Ovary (tissue), 3 donors: ENCODE data around the gene AGL.

ENCODE experiments used
- CTCF ChIP-seq, 3 donors: fragments of 450-650 bp in 2 of 3; fragments of 200-600 bp in 1 of 3; IDR thresholded peaks; one replicate each; pipeline versions ENCODE4 v1.5.1 to v1.8.0; 2016 to 2022; ENCODE audit warnings: antibody characterized with exemption in 3 of 3, mild to moderate bottlenecking in 1 of 3
- POLR2A ChIP-seq: fragments of 450-650 bp; IDR thresholded peaks from one replicate; pipeline ENCODE4 v1.6.1; 2017; ENCODE audit warnings: antibody characterized with exemption, mild to moderate bottlenecking, moderate library complexity
- donor health status: DM: no; HTN: no; CAD: no.

- TF ChIP-seq CTCF (IDR thresholded peaks at IDR 0.05) (no peak), POLR2A (no peak)
These were observed 17.5 kb downstream of the AGL start for GRCh38 chr1:99867682-99868081.
